Fibroblast of villous mesenchyme (primary cell): ENCODE results near the gene PLPP4. TPM values are rescaled to one million over a fixed set of nuclear protein-coding genes. Genes with fewer than 3 reads are reported as not detected.

Experiments
- DNase-seq: peaks from one replicate; pipeline ENCODE4 v3.0.0-alpha.2; 2010; ENCODE audit warnings: low read depth
- H3K4me3 ChIP-seq: 2 replicates; pipeline ENCODE4 v1.5.1; 2011; ENCODE audit warnings: low read depth, mild to moderate bottlenecking, low read length
- CTCF ChIP-seq: IDR thresholded peaks from 2 replicates; pipeline ENCODE4 v1.5.1; 2012; ENCODE audit warnings: low read depth, mild to moderate bottlenecking, low read length; ENCODE audit not compliant: insufficient read depth
- total RNA-seq: library from RNA; depleted of rRNA; stranded (reverse); fragments of >200 nt; gene quantifications from 2 replicates; pipeline ENCODE4 v1.2.3, GENCODE V29; 2012

Gene PLPP4
- total RNA-seq, 1 donor, result 0.86 TPM

DNA sequence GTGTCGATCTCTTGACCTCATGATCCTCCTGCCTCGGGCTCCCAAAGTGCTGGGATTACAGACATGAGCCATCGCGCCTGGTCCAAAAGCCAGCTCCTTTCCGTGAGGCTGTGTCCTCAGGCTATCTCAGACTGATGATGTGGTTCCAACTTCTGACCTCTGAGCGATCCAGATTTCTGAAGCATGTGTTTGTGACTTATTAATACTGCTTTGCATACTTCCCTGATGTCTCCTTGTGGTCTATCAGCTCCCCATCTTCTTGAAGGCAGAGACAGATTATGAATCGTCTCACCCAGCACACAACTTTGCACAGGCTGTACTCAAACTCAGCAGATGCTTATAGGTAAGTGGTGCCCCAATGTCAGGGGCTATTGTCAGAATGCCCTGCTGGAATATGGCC lies 2.0 kb upstream of the PLPP4 start:
- TF ChIP-seq CTCF, result no peak
- no peak overlapping the region for H3K4me3 ChIP-seq
- DNase-seq, result no peak

DNA sequence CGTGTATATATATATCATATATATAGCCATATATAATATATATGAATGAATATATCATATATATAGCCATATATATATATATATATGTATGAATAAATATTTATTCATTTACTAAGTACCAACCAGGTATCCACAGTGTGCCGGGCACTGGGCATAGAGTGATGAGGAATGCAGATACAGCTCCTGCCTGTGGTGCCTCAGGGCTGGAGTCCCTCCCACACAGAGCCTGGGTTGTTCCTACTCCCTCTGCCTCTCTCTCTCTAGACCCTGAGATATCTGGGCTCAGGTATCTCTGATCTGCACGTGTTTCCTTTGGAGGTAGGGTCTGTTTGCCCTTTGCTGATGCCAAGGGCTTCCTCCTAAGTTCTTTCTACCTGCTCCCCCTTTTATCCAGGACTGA lies 1.4 kb upstream of the PLPP4 start:
- TF ChIP-seq CTCF, result no peak
- no peak overlapping the region for H3K4me3 ChIP-seq
- DNase-seq, result no peak

- no peak for TF ChIP-seq CTCF
- peak overlapping the region; percentile 58 for H3K4me3 ChIP-seq
- no peak for DNase-seq
Measured at GRCh38 chr10:120456143-120456625, 843 bp upstream of the PLPP4 start.

- DNase-seq, result no peak
- H3K4me3 ChIP-seq, result peak overlapping the region; percentile 58
- TF ChIP-seq CTCF, result no peak
Measured at GRCh38 chr10:120457431-120458172, 575 bp downstream of the PLPP4 start.

DNA sequence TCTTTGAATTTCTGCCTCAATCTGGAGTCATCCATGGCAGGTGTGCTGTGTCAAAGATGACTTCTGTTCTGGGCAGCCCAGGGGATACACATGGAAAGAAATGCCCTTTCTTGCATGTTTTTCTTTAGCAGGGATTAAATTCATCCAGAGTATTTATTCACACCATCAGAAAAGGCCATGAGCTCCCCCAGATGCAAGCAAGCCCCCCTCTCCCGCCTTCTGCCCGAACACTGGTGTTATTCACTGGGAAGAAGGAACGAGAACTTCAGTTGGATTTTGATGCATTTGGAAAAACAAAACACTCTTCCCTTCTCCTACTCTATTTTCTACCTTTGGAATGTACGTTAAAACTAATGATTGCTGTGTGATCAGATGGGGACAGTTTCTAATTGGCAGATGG lies 1.4 kb downstream of the PLPP4 start:
- no peak overlapping the region for H3K4me3 ChIP-seq
- no peak for DNase-seq
- no peak for TF ChIP-seq CTCF

DNA sequence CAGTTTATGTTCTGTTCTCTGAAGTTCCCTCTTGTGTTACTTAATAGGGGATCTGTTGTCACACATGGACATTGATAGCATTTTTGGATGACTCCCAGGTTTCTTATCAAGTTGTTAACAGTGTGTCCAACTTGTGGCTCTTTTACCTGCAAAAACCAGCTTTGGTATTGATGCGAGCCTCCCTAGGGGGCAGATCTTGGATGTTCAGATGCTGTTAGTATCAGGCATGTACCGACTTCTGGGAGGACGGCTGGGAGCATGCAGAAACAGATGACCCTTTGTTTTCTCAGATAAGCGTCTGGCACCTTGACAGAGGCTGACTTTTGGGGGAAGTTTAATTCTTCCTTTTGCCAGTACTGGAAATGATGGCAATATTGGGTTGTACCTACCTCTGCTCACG lies 2.2 kb downstream of the PLPP4 start:
- no peak for DNase-seq
- no peak for TF ChIP-seq CTCF

GRCh38 chr10:120460186-120460585 lies 3.2 kb downstream of the PLPP4 start:
- TF ChIP-seq CTCF, result no peak
- no peak overlapping the region for H3K4me3 ChIP-seq
- DNase-seq, result no peak

More for the DNA sequence above, 2.2 kb downstream of the PLPP4 start:
- H3K4me3 ChIP-seq, result no peak overlapping the region
